M059J (cell line): ENCODE results near the gene SMARCD2. TPM values are rescaled to one million over a fixed set of nuclear protein-coding genes. Genes with fewer than 3 reads are reported as not detected.
A peak's percentile ranks its signal among the peaks of the same experiment; 100 is the strongest.

Experiments
- DNase-seq: peaks from one replicate; pipeline ENCODE4 v3.0.0-alpha.2; 2012; ENCODE audit warnings: low read depth
- total RNA-seq: library from RNA; depleted of rRNA; stranded (reverse); fragments of >200 nt; shearing (Covaris generic); gene quantifications from 2 replicates; pipeline ENCODE4 v1.2.3, GENCODE V29; 2014

Gene SMARCD2
- total RNA-seq, 1 experiment from 2014 or later: 81.1 TPM

DNA sequence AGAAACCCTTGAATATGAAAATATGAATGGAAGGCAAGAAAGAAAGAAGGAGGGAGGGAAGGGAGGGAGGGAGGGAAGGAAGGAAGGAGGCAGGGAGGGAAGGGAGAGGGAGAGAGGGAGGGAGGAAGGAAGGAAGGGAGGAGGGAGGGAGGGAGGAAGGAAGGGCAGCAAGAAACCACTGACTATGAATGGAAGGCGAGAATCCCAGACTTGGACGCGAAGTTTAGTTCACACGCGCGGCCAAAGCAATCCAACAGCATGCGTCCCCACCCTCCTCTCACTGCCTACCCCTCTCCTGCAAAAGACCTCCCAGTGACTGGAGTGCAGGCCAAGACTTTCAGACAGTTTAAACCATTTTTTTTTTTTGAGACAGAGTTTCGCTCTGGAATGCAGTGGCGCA is 7.9 kb upstream of the SMARCD2 start:
- no peak for DNase-seq

DNA sequence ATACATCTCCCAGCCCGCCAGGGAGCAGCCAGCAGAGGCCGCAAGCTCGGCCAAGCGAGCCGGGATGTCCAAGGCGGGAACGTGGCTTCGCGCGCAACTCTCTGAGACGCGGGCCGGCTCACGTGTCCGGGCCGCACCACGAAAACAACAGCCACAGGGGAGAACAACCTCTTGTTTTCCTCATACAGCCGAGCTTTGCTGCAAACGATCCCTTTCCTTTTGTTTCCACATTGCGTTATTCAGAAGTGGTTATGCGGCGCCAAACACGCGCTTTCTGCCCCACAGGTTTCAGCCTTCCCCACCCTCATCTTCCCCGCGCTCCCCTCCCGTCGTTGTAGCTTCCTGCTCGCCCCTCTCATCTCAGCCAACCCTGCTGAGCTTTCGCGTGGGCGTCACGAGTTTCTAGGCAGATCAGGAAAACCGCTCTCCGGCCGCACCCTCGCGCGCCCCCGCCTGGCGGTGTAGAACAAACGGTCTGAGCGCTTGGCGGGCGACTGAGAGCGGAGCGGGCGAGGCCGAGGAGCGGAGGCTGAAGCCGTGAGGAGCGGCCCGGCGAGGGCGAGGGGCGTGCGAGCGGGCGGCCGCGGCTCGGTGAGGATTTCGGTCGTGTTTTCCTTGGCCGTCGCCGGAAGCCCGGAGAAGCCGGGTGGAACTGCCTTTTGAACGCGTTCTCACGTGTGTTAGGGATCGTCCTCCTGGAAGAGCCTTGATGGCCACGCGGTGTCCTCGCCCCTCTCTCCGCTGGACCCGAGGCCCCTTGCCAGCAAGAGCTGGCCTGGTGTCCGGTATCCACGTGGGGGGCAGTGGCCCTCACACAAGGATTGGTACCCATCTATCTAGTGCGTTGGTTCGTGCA is 6.6 kb upstream of the SMARCD2 start:
- DNase-seq: peak; percentile 38

DNA sequence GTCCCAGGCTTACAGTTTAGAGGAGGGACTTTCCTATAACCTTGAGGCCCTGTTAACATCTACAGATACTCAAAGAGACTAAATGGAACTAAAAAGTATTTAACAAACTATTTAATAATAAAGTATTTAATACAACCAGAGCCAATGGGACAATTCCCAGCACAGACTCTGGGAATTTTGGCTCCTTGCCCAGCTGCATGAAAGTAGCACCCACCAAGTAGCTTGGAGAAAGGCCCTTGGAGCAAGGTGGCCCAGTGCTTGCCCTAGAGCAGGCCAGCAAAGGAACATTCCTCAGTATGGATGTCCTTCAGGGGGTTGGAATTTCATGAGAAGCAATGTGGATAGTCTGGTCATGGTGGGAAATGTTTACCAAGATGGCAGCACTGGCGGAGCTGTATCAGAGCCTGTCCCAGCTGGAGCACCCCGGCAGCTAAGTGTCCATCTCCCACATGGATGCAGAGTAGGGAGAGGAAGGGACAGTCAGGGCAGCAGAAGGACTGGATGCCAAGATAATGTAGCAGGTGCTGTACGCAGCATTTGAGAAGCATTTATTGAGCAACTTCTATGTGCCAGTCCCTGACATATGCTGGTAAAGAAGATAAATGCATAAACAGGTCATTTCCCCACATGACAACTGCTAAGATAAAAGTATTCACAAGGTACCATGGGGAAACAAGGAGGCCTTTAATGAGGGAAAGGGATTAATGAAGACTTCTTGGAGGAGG is 5.2 kb upstream of the SMARCD2 start:
- no peak for DNase-seq

DNA sequence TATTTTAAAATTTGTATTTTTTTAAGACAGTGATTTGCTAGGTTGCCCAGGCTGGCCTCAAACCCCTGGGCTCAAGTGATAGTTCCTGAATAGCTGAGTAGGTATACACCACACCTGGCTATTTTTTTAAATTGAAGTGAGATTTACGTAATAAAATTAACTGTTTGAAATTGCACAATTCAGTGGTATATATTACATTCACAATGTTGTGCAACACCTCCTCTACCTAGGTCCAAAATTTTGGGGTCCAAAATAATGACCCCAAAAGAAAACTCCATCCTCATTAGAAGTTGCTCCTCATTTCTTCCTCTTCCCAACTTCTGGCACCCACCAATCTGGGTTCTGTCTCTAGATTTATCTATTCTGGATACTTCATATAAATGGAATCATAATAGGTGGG is 3.0 kb upstream of the SMARCD2 start:
- no peak for DNase-seq

DNA sequence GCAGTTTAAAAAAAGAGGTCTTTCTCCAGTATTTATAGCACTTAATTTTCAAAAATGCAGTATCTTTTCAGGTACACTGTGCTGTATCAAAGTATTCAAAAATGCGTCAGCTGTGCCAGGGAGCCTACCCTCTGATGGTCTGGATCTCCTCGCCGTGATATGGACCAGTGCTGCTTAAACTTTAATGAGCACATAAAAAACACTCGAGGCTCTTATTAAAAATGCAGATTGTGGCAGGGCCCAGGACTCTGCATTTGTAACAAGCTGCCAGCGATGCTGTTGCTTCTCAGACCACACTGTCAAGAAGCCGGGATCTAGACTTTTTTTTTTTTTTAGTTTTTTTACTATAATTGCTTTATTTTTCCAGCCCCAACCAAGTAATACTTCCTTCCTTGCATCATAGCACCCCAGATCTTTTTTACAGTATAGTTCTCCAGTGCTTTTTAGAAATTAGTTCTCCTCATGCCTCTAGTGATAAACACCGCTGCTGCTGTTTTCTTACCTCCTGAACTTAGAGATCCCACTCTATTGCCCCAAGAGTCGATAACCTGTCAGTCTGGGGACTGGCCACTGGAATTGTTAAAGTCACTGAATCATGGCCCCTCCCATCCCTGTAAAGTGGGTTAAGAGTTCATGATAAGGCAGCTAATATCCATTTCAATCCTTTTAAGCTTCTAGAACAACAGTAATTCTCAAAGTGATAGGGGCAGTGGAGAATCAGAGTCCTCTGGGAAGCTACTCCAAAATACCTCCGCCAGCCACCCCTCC is 1.6 kb upstream of the SMARCD2 start:
- DNase-seq: no peak

- DNase-seq: peak; percentile 77
Measured at GRCh38 chr17:63843387-63843888, 953 bp upstream of the SMARCD2 start.

- peak; percentile 35 for DNase-seq
Measured at GRCh38 chr17:63842173-63842539, 329 bp downstream of the SMARCD2 start.

DNA sequence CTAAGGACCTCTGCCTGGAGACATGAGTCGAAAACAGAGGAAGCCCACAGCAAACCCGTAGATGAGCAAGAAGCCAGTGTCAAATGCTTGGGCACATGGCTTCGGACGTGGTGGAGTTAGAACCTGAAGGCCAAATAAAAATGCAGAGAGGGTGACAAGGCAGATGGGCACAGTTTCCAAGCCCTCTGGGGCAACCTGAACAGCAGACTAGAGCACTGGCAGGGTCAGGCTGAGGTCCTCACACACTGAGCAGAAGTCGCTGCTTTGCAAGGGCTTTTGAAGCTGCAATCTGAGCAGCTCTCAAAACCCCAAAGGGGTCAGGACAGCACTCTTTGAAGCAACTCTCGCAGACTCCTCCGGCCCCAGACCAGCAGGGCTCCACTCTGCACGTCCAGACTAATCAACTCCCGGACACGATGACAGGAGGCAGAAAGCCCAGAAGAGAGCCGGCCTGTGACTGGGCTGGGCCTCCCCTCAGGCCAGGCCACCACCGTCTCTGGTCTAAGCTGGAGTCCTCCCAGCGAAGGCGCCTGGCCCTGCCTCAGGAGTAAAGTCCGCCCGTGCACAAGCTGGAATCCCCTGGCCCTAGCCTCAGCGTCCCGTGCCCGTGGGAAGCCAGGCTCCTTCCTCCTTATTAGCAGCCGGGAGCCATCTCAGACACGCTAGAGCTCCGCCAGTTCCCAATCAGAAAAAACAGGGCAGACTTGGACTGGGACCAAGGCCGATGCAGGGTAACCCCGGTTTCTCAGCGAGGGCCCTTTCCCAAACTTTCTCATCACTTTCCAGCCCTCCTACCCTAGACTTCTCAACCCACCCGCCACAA is 924 bp downstream of the SMARCD2 start:
- DNase-seq: peak; percentile 52

GRCh38 chr17:63840591-63841349 is 1.7 kb downstream of the SMARCD2 start:
- DNase-seq: no peak

DNA sequence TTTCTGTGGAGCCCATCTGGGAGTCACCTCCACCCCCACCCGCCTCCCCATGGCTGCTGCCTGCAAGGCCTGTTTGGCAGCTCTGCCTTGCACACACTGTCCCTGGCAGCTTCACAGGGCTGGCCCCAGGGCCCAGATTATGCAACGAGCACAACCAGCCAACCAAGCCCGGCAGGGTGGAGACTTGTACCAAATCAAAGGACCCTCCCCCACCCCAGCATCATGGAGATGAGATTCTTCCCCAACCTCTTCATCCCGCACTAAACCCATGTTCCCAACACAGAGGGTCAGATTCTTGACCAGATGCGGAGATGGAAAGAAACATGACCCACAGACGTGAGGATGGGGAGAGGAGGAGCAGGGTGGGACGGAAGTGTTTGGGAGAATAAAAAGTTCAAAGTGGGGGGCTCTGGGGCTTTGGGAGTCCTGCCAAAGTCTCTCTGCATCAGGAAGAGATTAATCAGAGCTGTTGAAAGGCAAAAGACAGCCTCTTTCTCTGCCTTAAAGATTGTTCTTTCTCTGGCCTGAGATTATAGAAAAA is 3.8 kb downstream of the SMARCD2 start:
- no peak for DNase-seq

DNA sequence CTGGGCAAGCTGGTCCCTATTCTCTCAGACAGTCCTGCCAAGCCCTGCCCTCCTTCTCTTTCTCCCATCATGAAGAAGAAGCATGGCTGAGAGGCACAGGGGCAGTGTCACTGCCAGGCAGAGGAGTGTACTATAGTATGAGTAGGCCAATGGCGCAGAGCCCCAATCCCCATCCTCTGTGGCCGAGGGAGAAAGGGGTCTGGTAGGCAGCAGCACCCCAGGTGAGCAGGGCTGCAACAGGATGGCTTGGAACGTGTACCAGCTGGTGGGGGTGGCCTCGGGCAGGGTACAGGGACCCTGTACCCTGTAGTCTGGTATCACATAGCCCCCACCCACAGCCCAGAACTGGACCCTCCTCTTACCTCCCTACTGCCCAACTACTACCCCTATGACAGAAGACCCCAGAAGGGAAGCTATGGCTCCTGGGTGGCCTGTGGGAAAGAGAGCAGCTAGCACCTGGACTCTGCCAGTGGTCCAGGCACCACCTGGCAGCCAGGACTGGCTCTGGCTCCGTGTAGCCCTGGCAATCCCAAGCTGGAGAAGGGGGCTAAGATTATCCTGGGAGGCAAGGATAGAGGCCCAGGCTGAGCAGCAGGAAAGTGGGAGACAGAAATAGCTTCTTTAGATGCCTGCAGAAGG is 4.4 kb downstream of the SMARCD2 start:
- DNase-seq: no peak

DNA sequence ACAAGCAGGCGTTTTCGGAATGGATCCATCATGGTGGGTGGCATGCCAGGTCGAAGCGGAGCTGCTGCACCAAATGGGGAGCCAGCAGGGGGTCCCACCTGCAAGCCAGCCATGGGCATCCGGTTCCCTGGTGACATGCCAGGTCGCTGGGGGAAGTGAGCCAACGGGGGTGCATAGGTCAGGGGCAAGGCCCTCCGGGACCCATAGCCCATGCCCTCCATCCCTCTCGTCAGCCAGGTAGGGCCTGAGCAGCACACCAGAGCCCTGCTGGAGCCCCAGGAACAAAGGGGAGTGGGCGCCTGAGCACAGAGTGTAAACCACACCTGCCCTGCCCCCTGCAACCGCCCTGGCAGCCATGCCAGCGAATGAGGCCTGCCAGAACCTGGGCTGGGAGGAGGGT is 5.0 kb downstream of the SMARCD2 start:
- DNase-seq: no peak

- DNase-seq: no peak
Measured at GRCh38 chr17:63836811-63837210, 5.7 kb downstream of the SMARCD2 start.

GRCh38 chr17:63835167-63835720 is 7.2 kb downstream of the SMARCD2 start:
- no peak for DNase-seq

DNA sequence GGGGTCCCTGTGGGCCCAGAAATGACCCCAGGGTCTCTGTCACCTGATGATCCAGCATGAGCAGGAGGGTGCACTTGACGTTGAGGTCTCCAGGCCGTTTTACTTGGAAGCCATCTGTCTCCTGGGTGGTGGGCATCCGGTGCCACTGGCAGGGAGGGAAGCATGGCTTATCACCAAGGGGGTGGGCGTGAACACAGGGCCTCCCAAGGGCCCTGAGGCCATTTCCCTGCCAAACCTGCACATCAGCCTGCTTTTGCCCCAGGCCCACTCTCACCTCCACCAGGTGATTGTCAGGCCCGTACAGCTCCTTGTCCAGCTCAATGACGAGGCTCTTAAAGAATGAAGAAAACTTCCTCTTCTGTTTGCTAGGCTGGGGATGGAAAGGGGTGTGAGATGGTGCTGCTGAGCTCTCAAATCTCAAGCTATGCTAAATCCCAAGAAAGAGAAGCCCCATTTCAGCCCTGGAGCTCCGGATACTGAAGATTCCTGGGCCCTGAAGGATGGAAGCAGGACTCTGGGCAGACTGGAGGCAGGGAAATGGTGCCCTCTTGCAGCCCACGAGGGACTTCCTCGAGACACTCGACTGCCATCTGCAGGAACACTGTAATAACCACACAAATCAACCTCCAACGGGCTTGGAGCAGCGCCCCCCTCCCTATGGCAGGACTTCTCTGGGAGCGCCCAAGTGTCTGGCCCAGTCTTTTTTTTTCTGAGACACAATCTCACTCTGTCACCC is 7.9 kb downstream of the SMARCD2 start:
- DNase-seq: peak; percentile 81

GRCh38 chr17:63833741-63834373 is 8.6 kb downstream of the SMARCD2 start:
- DNase-seq: no peak

GRCh38 chr17:63833026-63833740 is 9.3 kb downstream of the SMARCD2 start:
- no peak for DNase-seq

DNA sequence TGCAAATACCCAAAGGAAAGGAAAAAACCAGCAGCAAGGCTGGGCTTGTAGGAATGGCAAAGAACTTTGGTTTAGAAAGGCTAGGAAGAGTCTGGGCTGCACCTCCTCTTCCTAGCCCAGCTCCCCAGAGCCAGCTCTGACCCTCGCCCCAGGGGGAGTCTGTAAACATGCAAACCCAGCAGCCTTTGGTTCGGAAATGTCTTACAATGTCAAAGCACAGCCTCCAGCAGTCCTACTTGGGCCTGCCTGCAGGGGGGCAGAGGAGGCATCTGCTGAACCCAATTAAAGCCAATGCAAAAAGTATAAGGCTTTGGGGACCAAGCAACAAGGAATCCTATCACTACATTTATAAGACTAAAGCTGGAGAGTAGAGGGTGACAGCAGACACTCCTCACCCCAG is 10.0 kb downstream of the SMARCD2 start:
- DNase-seq: no peak
